BJ (cell line): Measurements from ENCODE around the gene OR2AP1. TPM values are rescaled to one million over a fixed set of nuclear protein-coding genes. Genes with fewer than 3 reads are reported as not detected.
"Not testable (repeated sequence)": the region's sequence is repeated elsewhere in the genome, so short reads cannot be mapped to it uniquely, and the experiment has no call there.

Experiments used
- CTCF ChIA-PET: fragments of 350-600 bp; formaldehyde crosslinking; extraction: SDS; loops from one replicate; lab custom pipeline; 2021; ENCODE audit warnings: antibody characterized with exemption, inconsistent platforms; lab: Yijun Ruan, JAX
- POLR2A ChIA-PET: fragments of 300-600 bp; sonication (Branson Sonifier 250); formaldehyde crosslinking; extraction: SDS; loops from one replicate; lab custom pipeline; 2021; ENCODE audit warnings: antibody characterized with exemption; lab: Charles Lee
- DNase-seq: peaks from one replicate; pipeline ENCODE4 v3.0.0-alpha.2; 2011; ENCODE audit warnings: low read depth
- H3K27me3 ChIP-seq: 2 replicates; pipeline ENCODE4 v1.6.0; 2011; ENCODE audit warnings: low read length; ENCODE audit not compliant: control insufficient read depth, insufficient read depth
- H3K36me3 ChIP-seq: 2 replicates; pipeline ENCODE4 v1.5.1; 2011; ENCODE audit warnings: low read length; ENCODE audit not compliant: control insufficient read depth, insufficient read depth
- H3K4me3 ChIP-seq: 2 replicates; pipeline ENCODE4 v1.5.1; 2011; ENCODE audit warnings: low read depth, mild to moderate bottlenecking, control low read depth, low read length
- polyA plus RNA-seq: library from polyadenylated mRNA; depleted of rRNA; stranded (reverse); fragments of >200 nt; gene quantifications from 2 replicates; pipeline ENCODE4 v1.2.3, GENCODE V29; 2011
- TF ChIP-seq, protein P1 (sequence below): IDR thresholded peaks from 2 replicates; pipeline ENCODE4 v1.5.1; 2011; ENCODE audit warnings: low read depth, mild to moderate bottlenecking, control low read depth, inconsistent platforms, low read length, moderate library complexity; ENCODE audit not compliant: insufficient read depth

OR2AP1 gene
- polyA plus RNA-seq, 1 experiment, result not detected

DNA sequence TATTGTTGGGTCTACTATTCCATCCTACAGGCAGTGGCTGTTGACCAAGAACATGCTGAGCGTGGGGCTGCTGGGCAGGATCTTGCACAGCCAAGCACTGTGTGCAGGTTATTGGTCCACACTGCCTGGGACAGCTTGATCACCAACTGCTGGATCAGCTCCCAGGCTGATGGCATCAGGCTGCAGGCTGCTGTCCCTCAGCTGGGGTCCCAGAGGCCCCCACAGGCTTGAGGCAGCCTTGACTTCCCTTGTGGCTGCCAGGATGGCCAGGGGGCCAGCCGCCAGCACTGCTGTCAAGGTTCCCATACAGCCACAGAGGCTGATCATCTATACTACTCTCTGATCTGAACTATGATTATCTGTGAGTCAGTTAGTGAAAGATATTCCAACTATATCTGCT, 9.8 kb downstream of the OR2AP1 start:
- POLR2A ChIA-PET, result no interaction called here

DNA sequence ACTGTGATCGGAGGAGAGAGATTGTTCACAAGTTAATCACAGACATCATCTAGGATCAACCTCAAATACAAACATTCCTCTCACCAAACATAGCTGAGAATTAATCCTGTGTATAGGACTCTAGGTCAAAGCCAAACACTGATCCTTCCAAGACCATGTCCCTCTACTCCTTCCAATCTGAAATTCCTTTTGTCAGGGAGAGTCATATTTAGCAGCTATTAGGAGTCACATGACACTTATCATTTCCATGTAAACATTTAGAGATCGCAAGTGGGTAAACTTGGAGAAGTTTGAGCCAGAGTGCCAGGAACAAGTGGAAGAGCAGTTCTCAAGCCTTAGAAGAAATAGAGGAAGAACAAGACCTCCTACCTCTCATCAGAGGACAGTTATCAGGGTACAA, 13.5 kb downstream of the OR2AP1 start:
- TF ChIP-seq, protein P1, sequence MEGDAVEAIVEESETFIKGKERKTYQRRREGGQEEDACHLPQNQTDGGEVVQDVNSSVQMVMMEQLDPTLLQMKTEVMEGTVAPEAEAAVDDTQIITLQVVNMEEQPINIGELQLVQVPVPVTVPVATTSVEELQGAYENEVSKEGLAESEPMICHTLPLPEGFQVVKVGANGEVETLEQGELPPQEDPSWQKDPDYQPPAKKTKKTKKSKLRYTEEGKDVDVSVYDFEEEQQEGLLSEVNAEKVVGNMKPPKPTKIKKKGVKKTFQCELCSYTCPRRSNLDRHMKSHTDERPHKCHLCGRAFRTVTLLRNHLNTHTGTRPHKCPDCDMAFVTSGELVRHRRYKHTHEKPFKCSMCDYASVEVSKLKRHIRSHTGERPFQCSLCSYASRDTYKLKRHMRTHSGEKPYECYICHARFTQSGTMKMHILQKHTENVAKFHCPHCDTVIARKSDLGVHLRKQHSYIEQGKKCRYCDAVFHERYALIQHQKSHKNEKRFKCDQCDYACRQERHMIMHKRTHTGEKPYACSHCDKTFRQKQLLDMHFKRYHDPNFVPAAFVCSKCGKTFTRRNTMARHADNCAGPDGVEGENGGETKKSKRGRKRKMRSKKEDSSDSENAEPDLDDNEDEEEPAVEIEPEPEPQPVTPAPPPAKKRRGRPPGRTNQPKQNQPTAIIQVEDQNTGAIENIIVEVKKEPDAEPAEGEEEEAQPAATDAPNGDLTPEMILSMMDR, result no peak
- Histone ChIP-seq H3K27me3 (no peaks in the 10 kb centered on the region), H3K4me3 (no peak overlapping the region), H3K36me3 (no peaks in the 10 kb centered on the region)
- ChIA-PET POLR2A (no interaction called here), CTCF (no interaction called here)
- DNase-seq, result no peak

More for the DNA sequence above, 9.8 kb downstream of the OR2AP1 start:
- TF ChIP-seq, protein P1, result no peak
- H3K4me3 ChIP-seq, result no peak overlapping the region
- H3K36me3 ChIP-seq, result no peaks in the 10 kb centered on the region
- CTCF ChIA-PET, result no interaction called here
- DNase-seq, result no peak
- H3K27me3 ChIP-seq, result no peaks in the 10 kb centered on the region

DNA sequence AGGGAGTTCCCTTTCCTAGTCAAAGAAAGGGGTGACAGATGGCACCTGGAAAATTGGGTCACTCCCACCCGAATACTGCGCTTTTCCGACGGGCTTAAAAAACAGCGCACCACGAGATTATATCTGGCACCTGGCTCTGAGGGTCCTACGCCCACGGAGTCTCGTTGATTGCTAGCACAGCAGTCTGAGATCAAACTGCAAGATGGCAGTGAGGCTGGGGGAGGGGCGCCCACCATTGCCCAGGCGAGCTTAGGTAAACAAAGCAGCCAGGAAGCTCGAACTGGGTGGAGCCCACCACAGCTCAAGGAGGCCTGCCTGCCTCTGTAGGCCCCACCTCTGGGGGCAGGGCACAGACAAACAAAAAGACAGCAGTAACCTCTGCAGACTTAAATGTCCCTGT, 17.9 kb downstream of the OR2AP1 start:
- H3K4me3 ChIP-seq, POLR2A ChIA-PET, H3K27me3 ChIP-seq, DNase-seq, CTCF ChIA-PET, H3K36me3 ChIP-seq: not testable (repeated sequence)

DNA sequence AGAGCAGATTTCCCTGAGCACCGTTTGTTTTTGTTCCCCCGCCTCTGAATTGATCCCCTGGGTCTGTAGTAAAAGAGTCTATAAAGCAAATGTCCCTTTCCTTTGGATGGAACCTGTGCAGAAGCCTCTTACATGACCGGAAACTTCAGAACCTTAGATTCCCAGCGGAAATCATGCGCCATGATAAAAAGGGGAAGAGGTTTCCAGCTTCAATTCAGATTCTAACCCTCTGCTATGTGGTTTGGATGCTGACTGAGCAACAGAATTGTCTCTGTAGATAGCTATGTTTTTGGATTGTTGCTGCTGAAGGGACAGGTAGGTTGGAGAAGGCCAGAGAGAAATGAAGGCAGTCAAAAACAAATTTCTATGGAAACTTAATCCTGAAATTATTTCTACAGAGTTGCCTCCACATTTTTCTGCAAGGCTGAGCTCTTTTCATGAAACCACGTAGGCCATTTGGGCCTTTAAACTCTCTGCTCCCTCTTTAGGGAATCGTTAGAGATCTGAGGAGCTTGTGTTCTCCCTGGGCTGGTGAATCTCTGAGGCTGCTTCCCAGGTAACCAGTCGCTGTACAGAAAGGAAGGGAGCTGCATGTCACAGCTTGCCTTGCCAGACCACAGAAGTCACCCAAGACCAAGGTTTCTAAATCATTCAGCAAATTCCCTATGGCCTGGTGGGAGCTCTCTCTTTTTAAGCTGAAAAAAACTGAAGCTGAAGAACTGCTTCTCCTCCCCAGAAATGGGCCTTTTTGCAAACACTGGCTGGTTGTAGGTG, 35.7 kb downstream of the OR2AP1 start:
- H3K36me3 ChIP-seq, result no peaks in the 10 kb centered on the region
- TF ChIP-seq, protein P1, result no peak
- no peak for DNase-seq
- no peak overlapping the region for H3K4me3 ChIP-seq
- ChIA-PET CTCF (interaction anchor here (1.6 to 1.8 kb wide), 2 partner anchors 11 to 419 kb away, joined by 4 read pairs; no protein-coding TSS in a partner anchor), POLR2A (no interaction called here)
- no peaks in the 10 kb centered on the region; the same call in 1 of the 2 replicates for H3K27me3 ChIP-seq

DNA sequence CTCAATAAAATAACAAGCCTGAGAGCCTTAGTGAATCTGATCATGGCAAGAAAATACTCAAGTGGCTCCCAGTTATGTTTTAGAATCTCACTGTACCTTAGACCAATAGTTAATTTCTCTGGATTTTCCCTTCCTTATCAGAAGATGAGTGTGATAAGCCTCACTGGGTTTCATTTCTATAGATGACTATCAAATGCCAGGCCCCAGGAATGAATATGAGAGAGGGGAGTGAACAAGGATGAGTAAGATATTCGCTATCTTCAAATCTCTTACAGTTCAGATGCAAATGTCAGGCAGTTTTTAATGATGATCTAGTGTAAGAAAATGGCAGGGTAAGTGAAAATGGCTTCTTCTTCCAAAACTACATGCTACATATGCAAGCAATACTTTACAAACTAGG, 38.3 kb downstream of the OR2AP1 start:
- no peak overlapping the region for H3K4me3 ChIP-seq
- DNase-seq, result no peak

More for the DNA sequence above, 38.3 kb downstream of the OR2AP1 start:
- H3K36me3 ChIP-seq, result no peaks in the 10 kb centered on the region
- POLR2A ChIA-PET, result no interaction called here
- H3K27me3 ChIP-seq, result no peaks in the 10 kb centered on the region; the same call in 1 of the 2 replicates
- TF ChIP-seq, protein P1, result no peak
- CTCF ChIA-PET, result interaction anchor here (1.0 kb wide), 1 partner anchor 8 kb away, joined by 5 read pairs; no protein-coding TSS in a partner anchor
